ENCODE measurements around the gene SLC37A1. TPM values are rescaled to one million over a fixed set of nuclear protein-coding genes. Genes with fewer than 3 reads are reported as not detected.
A peak's percentile ranks its signal among the peaks of the same experiment; 100 is the strongest.

Gene SLC37A1
- total RNA-seq, 1 experiment from 2014 or later = 37.7 TPM

DNA sequence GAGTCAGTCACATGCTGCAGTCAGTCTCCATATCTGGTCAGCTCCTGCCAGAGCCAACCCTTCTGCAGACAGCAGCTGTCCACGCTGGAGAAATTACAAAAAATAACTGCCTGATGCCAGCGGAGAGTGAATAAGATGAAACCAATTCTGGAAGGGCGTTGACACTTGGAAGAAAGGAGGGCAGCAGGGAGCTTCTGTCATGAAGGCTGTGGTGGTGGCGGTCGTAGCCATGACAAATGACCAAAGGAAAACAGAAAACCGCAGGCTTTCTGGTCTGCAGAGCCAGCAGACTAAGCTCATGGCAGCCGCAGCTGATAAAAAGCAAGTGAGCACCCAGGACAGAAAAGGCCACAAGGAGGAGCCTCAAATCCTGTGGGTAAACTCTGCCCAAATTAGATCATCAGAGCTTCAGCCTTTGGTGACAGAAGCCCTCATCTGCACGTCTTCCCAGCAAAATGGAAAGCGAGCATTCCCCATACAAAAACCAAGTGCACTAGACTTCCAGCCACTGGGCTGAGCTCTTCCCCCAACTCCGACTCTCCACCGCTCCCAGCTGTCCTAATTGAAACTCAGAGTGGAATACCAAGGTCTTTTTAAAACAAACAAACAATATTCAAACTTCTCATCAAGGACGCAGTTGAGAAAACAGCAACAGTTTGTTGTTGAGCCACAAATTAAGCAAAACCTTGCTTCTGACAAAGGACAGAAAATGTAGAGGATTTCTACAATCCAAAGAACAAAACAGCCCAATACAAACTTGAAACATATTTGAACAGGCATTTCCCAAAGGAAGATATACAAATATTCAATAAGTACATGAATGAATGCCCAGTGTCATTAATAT is 46.3 kb upstream of the SLC37A1 start:
- no peak overlapping the region for H3K4me3 Mint-ChIP-seq
- no peaks in the 10 kb centered on the region for H3K79me1 ChIP-seq (ENCODE audit: insufficient read depth, low read depth, low read length, poor library complexity, severe bottlenecking)
- H4K20me1 ChIP-seq (ENCODE audit: control insufficient read depth, insufficient read depth, insufficient read length) = no peaks in the 10 kb centered on the region
- H4K91ac ChIP-seq (ENCODE audit: insufficient read length, low read depth, low read length) = no peak overlapping the region
- TF ChIP-seq, protein P1, sequence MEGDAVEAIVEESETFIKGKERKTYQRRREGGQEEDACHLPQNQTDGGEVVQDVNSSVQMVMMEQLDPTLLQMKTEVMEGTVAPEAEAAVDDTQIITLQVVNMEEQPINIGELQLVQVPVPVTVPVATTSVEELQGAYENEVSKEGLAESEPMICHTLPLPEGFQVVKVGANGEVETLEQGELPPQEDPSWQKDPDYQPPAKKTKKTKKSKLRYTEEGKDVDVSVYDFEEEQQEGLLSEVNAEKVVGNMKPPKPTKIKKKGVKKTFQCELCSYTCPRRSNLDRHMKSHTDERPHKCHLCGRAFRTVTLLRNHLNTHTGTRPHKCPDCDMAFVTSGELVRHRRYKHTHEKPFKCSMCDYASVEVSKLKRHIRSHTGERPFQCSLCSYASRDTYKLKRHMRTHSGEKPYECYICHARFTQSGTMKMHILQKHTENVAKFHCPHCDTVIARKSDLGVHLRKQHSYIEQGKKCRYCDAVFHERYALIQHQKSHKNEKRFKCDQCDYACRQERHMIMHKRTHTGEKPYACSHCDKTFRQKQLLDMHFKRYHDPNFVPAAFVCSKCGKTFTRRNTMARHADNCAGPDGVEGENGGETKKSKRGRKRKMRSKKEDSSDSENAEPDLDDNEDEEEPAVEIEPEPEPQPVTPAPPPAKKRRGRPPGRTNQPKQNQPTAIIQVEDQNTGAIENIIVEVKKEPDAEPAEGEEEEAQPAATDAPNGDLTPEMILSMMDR (conservative IDR thresholded peaks at IDR 0.05) = peak; percentile 59; the same call in 2 of the 3 replicates
- no peak overlapping the region for H3T11ph ChIP-seq (ENCODE audit: low read length)
- no peak overlapping the region for H2BK12ac ChIP-seq (ENCODE audit: insufficient read length, low read depth, low read length)
- no peak overlapping the region for H4K5ac ChIP-seq (ENCODE audit: insufficient read length, low read depth, low read length)
- no peak overlapping the region for H3K23ac ChIP-seq (ENCODE audit: insufficient read length, low read depth, low read length)
- H3K79me2 ChIP-seq (ENCODE audit: insufficient read depth, low read length) = no peaks in the 10 kb centered on the region
- no peak overlapping the region for H2BK15ac ChIP-seq (ENCODE audit: low read depth, low read length)
- H3K27me3 ChIP-seq (ENCODE audit: insufficient read depth, low read length) = no peaks in the 10 kb centered on the region
- no peaks in the 10 kb centered on the region for H3K23me2 ChIP-seq (ENCODE audit: insufficient read length, low read depth, low read length, poor library complexity, severe bottlenecking)
- H2BK20ac ChIP-seq (ENCODE audit: low read depth, low read length, poor library complexity, severe bottlenecking) = no peak overlapping the region
- H3K27ac ChIP-seq (ENCODE audit: insufficient read length, low read depth, low read length) = no peak overlapping the region
- H3K36me3 Mint-ChIP-seq (ENCODE audit: insufficient read depth in 1 of 3, low read depth in 3 of 3) = no peaks in the 10 kb centered on the region; a peak in 1 of 7 replicates
- H3K27ac Mint-ChIP-seq = no peak overlapping the region
- no peak overlapping the region for H2AFZ ChIP-seq (ENCODE audit: low read length)
- no peak overlapping the region for H3K56ac ChIP-seq (ENCODE audit: insufficient read length, low read depth, low read length)
- no peak overlapping the region for H2BK5ac ChIP-seq (ENCODE audit: insufficient read length, low read length)
- H2AK5ac ChIP-seq (ENCODE audit: insufficient read length, low read length) = no peak overlapping the region
- H3K18ac ChIP-seq (ENCODE audit: insufficient read length, low read depth, low read length) = no peak overlapping the region
- WGBS (ENCODE audit: extremely low coverage, insufficient read length, low lambda C conversion rate) = no CpG with 5 or more reads among the region's 12 CpGs
- DNase-seq = peak; percentile 61
- no peak overlapping the region for H3K14ac ChIP-seq (ENCODE audit: insufficient read depth, low read length)
- no peak overlapping the region for H2BK120ac ChIP-seq (ENCODE audit: low read depth, low read length, poor library complexity, severe bottlenecking)
- no peak overlapping the region for H3K4ac ChIP-seq (ENCODE audit: low read depth, low read length)
- H3K4me2 ChIP-seq (ENCODE audit: insufficient read depth, insufficient read length, low read length) = no peak overlapping the region
- H4K8ac ChIP-seq (replicated peaks; ENCODE audit: insufficient read length, low read depth, low read length) = no peak overlapping the region
- no peaks in the 10 kb centered on the region for H3K9me3 ChIP-seq (ENCODE audit: control insufficient read depth, low read depth, low read length)
- peaks cover 41 to 43% of the 10 kb centered on the region in 2 experiments for H3K4me1 Mint-ChIP-seq
- no peaks in the 10 kb centered on the region for H3K9me3 Mint-ChIP-seq
- H3K4me1 ChIP-seq (ENCODE audit: insufficient read depth, low read length) = peaks cover 11% of the 10 kb centered on the region; the same call in 1 of the 2 replicates
- H3K27me3 Mint-ChIP-seq (ENCODE audit: low read depth) = peaks cover 2% of the 10 kb centered on the region; the same call in 1 of the 2 replicates
- no peak overlapping the region for H3K9ac ChIP-seq (ENCODE audit: extremely low read depth, insufficient read length, low read length)
